HCT116 (cell line): ENCODE data around the gene MAN2B1. TPM values are rescaled to one million over a fixed set of nuclear protein-coding genes. Genes with fewer than 3 reads are reported as not detected.
"Not testable (repeated sequence)": the region's sequence is repeated elsewhere in the genome, so short reads cannot be mapped to it uniquely, and the experiment has no call there.

ENCODE experiments used
- ATAC-seq: fragments of 200-7000 bp; cut with Tn5 transposase; 2 replicates; pipeline ENCODE4 v1.9.1; 2020; ENCODE audit warnings: mild to moderate bottlenecking, moderate library complexity
- BruUV-seq: library from RNA; stranded (reverse); fragments of 400-500 nt; replicated peaks from 2 replicates; lab custom pipeline; 2021; lab: Mats Ljungman, UMichigan
- CTCF ChIA-PET: fragments of 300-600 bp; sonication (Branson Sonifier 250); formaldehyde crosslinking; loops from one replicate; lab custom pipeline; 2021; ENCODE audit warnings: antibody characterized with exemption; lab: Charles Lee
- POLR2A ChIA-PET: fragments of 300-600, 350-600 bp; sonication (Branson Sonifier 250); formaldehyde crosslinking; loops from one replicate; lab custom pipeline; 2021; ENCODE audit warnings: antibody characterized with exemption; lab: Charles Lee
- RAD21 ChIA-PET, 2 experiments: fragments of 300-600 bp; sonication (Branson Sonifier 250); formaldehyde crosslinking; loops; one replicate each; lab custom pipeline; 2023; ENCODE audit warnings: low total read pairs in 2 of 2; ENCODE audit not compliant: uncharacterized antibody in 2 of 2, unreplicated experiment in 2 of 2, low non-redundant PET in 1 of 2; lab: Charles Lee
- DNase-seq: peaks from one replicate; pipeline ENCODE4 v3.0.0-alpha.2; 2010; ENCODE audit warnings: low read depth, low spot score
- H2AFZ ChIP-seq: fragments of 200-600 bp; shearing (Covaris generic), sonication (generic); 2 replicates; pipeline ENCODE4 v1.6.1; 2017; ENCODE audit warnings: low read depth, mixed run types, mixed read lengths, antibody characterized with exemption, low read length; ENCODE audit not compliant: poor library complexity, severe bottlenecking
- H3K27ac ChIP-seq: 2 replicates; pipeline ENCODE4 v1.5.1; 2012; ENCODE audit warnings: low read depth, low read length
- H3K27me3 ChIP-seq: fragments of 200-600 bp; sonication (generic); 2 replicates; pipeline ENCODE4 v1.6.1; 2016; ENCODE audit warnings: mixed run types, low read length, mixed read lengths; ENCODE audit not compliant: insufficient read depth
- H3K36me3 ChIP-seq, 2 experiments: fragments of 200-500 bp in 1 of 2; fragments of 200-600 bp in 1 of 2; sonication (Bioruptor generic) in 1 of 2; sonication (generic) in 1 of 2; 2 replicates each; pipeline versions ENCODE4 v1.5.1 to v1.6.1; 2014 to 2016; ENCODE audit warnings: low read length in 2 of 2, inconsistent platforms in 1 of 2, mixed read lengths in 1 of 2, mixed run types in 1 of 2; ENCODE audit not compliant: insufficient read depth in 2 of 2, control insufficient read depth in 1 of 2
- H3K4me1 ChIP-seq, 2 experiments: fragments of 200-600 bp in 1 of 2; sonication (generic) in 1 of 2; 2 replicates each; pipeline versions ENCODE4 v1.5.1 to v1.6.1; 2012 to 2017; ENCODE audit warnings: low read length in 2 of 2, inconsistent platforms in 1 of 2, mild to moderate bottlenecking in 1 of 2, mixed read lengths in 1 of 2, mixed run types in 1 of 2, moderate library complexity in 1 of 2; ENCODE audit not compliant: insufficient read depth in 2 of 2, control insufficient read depth in 1 of 2
- H3K4me2 ChIP-seq: fragments of 200-600 bp; sonication (generic); 2 replicates; pipeline ENCODE4 v1.6.1; 2017; ENCODE audit warnings: mixed run types, low read length, mixed read lengths
- H3K4me3 ChIP-seq, 2 experiments: fragments of 200-600 bp in 1 of 2; sonication (generic) in 1 of 2; replicated peaks in 1 of 2; 2 replicates each; pipeline ENCODE4 v1.5.1; 2011 to 2016; ENCODE audit warnings: low read length in 2 of 2, control low read depth in 1 of 2, low read depth in 1 of 2, mild to moderate bottlenecking in 1 of 2, mixed read lengths in 1 of 2, mixed run types in 1 of 2
- H3K79me2 ChIP-seq: fragments of 200-600 bp; sonication (generic); 2 replicates; pipeline ENCODE4 v1.6.1; 2017; ENCODE audit warnings: mild to moderate bottlenecking, mixed run types, low read length, moderate library complexity, mixed read lengths; ENCODE audit not compliant: insufficient read depth
- H3K9ac ChIP-seq: fragments of 200-600 bp; sonication (generic); 2 replicates; pipeline ENCODE4 v1.6.1; 2016; ENCODE audit warnings: low read length, mixed read lengths
- H3K9me2 ChIP-seq: fragments of 200-600 bp; sonication (generic), shearing (Covaris generic); 2 replicates; pipeline ENCODE4 v1.6.1; 2017; ENCODE audit warnings: mixed run types, mild to moderate bottlenecking, moderate library complexity; ENCODE audit not compliant: insufficient read depth
- H3K9me3 ChIP-seq, 2 experiments: fragments of 200-500 bp in 1 of 2; fragments of 200-600 bp in 1 of 2; sonication (Bioruptor generic) in 1 of 2; sonication (generic) in 1 of 2; 2 replicates each; pipeline ENCODE4 v1.6.1; 2014 to 2017; ENCODE audit warnings: low read length in 2 of 2, mixed read lengths in 2 of 2, inconsistent platforms in 1 of 2, low read depth in 1 of 2, mild to moderate bottlenecking in 1 of 2, mixed run types in 1 of 2, moderate library complexity in 1 of 2; ENCODE audit not compliant: control insufficient read depth in 1 of 2, insufficient read depth in 1 of 2
- H4K20me1 ChIP-seq: fragments of 200-600 bp; sonication (generic), shearing (Covaris generic); 2 replicates; pipeline ENCODE4 v1.6.1; 2017; ENCODE audit warnings: mixed run types, mild to moderate bottlenecking, moderate library complexity; ENCODE audit not compliant: insufficient read depth
- CEBPB ChIP-seq: IDR thresholded peaks from 2 replicates; pipeline ENCODE4 v1.6.1; 2012; ENCODE audit warnings: low read depth
- EGR1 ChIP-seq: IDR thresholded peaks from 2 replicates; pipeline ENCODE4 v1.6.1; 2012; ENCODE audit warnings: low read depth
- EZH2 ChIP-seq: fragments of 200-600 bp; sonication (generic); IDR thresholded peaks from 2 replicates; pipeline ENCODE4 v1.6.1; 2017; ENCODE audit warnings: antibody characterized with exemption, mixed run types
- POLR2AphosphoS5 ChIP-seq: IDR thresholded peaks from 2 replicates; pipeline ENCODE4 v1.6.1; 2011; ENCODE audit warnings: mild to moderate bottlenecking, low read depth, low read length, moderate library complexity
- SRF ChIP-seq: IDR thresholded peaks from 2 replicates; pipeline ENCODE4 v1.6.1; 2012; ENCODE audit warnings: low read depth
- YY1 ChIP-seq: IDR thresholded peaks from 2 replicates; pipeline ENCODE4 v1.6.1; 2011; ENCODE audit warnings: low read length, low read depth, moderate library complexity, mild to moderate bottlenecking; ENCODE audit not compliant: insufficient replicate concordance; ENCODE audit errors: extremely low read depth
- ZBTB33 ChIP-seq: IDR thresholded peaks from 2 replicates; pipeline ENCODE4 v1.6.1; 2011; ENCODE audit warnings: mild to moderate bottlenecking, low read length, moderate library complexity; ENCODE audit not compliant: insufficient replicate concordance; ENCODE audit errors: extremely low read depth
- intact Hi-C: fragments of 100-400 bp; cut with micrococcal nuclease; formaldehyde crosslinking; loops from 2 replicates; pipeline ENCODE4 v1.10.0; 2022
- total RNA-seq: library from RNA; stranded (reverse); gene quantifications from one replicate; pipeline ENCODE4 v1.2.1, GENCODE V29; 2021; ENCODE audit not compliant: unreplicated experiment

MAN2B1 gene
- total RNA-seq, 1 experiment from 2014 or later: 48.3 TPM

GRCh38 chr19:12715102-12715501 is 48.6 kb upstream of the MAN2B1 start (continued):
- TF ChIP-seq ZBTB33: no peak
- no peak for TF ChIP-seq CEBPB
- TF ChIP-seq SRF: no peak
- no peak for TF ChIP-seq POLR2AphosphoS5
- no peak for TF ChIP-seq EZH2
- TF ChIP-seq EGR1: no peak
- TF ChIP-seq YY1: no peak

DNA sequence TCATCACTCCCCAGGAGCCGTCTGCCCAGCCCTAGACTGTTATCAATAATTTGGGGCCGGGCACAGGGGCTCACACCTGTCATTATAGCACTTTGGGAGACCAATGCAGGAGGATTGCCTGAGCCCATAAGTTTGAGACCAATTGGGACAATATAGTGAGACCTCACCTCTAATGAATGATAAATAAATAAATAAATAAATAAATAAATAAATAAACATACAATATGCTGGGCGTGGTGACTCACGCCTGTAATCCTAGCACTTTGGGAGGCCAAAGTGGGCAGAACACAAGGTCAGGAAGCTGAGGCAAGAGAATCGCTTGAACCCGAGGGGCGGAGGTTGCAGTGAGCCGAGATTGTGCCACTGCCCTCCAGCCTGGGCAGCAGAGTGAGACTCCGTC is 46.8 kb upstream of the MAN2B1 start:
- H2AFZ ChIP-seq, H3K9me3 ChIP-seq, CTCF ChIA-PET, H3K4me2 ChIP-seq, ATAC-seq, BruUV-seq, H3K9me2 ChIP-seq, H3K4me1 ChIP-seq, H4K20me1 ChIP-seq, DNase-seq, H3K4me3 ChIP-seq, H3K27me3 ChIP-seq, H3K27ac ChIP-seq, intact Hi-C loops, H3K9ac ChIP-seq, RAD21 ChIA-PET: not testable (repeated sequence)
- Histone ChIP-seq H3K79me2 (peaks cover 51% of the 10 kb centered on the region), H3K36me3 (peaks cover 44 to 60% of the 10 kb centered on the region in 2 experiments)
- POLR2A ChIA-PET: interaction anchor here (1.4 kb wide), 1 partner anchor 83 kb away, joined by 3 read pairs; no protein-coding TSS in a partner anchor

GRCh38 chr19:12712077-12712476 is 45.5 kb upstream of the MAN2B1 start:
- H3K27me3 ChIP-seq, intact Hi-C loops, H3K27ac ChIP-seq, ATAC-seq, H3K9ac ChIP-seq, H3K4me3 ChIP-seq, H3K4me2 ChIP-seq, H3K9me2 ChIP-seq, CTCF ChIA-PET, H4K20me1 ChIP-seq, POLR2A ChIA-PET, H3K4me1 ChIP-seq, H2AFZ ChIP-seq, DNase-seq, RAD21 ChIA-PET, BruUV-seq, H3K9me3 ChIP-seq: not testable (repeated sequence)
- Histone ChIP-seq H3K79me2 (peaks cover 39% of the 10 kb centered on the region; the same call in 1 of the 2 replicates), H3K36me3 (peaks cover 51 to 56% of the 10 kb centered on the region in 2 experiments)
